GM19023 (cell line): ENCODE results near the gene SLC38A10.

Experiments
- ATAC-seq: cut with Tn5 transposase; IDR thresholded peaks from one replicate; pipeline ENCODE4 v1.9.1; 2021; ENCODE audit warnings: mild to moderate bottlenecking, moderate library complexity; ENCODE audit not compliant: unreplicated experiment

SLC38A10 gene

GRCh38 chr17:81295031-81295675 is at the start of gene SLC38A10:
Gene SLC38A10 (minus strand): TSS chr17:81295307. CDS start chr17:81294921, 386 bp downstream.
- peak; percentile 89 for ATAC-seq

DNA sequence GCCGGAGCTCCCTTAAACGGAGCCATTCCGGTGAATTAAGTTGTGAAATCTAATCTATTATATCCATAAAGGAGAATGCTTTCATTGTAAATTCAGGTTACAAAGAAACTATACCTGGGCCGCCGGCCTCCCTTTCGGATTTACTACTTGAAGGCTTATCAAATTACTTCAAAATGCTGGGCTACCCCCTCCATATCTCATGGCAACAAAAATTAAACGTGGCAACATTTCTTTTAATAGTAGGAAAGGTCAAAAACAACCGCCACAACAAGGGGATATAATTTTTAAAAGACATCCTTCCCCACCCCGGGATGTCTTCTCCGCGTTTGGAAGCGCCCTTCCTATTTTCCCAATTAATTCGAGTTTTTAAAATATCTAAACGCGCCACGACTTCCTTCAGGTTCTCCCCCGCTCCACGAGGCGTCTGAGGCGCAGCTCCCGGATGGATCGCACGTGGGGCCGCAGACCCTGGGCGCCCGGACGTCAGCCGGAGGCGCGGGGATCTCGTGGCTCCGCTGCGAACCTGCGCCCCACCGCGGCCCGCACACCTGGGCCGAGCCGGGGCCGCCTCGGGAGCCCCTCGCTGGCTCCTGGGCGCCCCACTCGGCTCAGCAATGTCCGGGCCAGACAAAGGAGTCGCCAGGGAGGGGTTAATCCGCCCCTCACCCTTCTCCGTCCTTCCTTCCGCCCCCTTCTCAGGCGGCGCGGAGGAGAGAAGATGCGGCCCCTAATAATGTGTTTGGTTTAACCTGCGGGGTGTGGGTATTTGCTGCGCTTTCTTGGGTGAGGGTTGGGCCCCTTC is 47.4 kb upstream of the SLC38A10 start:
- ATAC-seq = no peak

GRCh38 chr17:81341516-81342268 is 46.6 kb upstream of the SLC38A10 start:
- no peak for ATAC-seq

- ATAC-seq = no peak
Measured at GRCh38 chr17:81340607-81341515, 45.8 kb upstream of the SLC38A10 start.

GRCh38 chr17:81339534-81340296 is 44.6 kb upstream of the SLC38A10 start:
- ATAC-seq = no peak

- no peak for ATAC-seq
Measured at GRCh38 chr17:81339191-81339533, 44.1 kb upstream of the SLC38A10 start.

DNA sequence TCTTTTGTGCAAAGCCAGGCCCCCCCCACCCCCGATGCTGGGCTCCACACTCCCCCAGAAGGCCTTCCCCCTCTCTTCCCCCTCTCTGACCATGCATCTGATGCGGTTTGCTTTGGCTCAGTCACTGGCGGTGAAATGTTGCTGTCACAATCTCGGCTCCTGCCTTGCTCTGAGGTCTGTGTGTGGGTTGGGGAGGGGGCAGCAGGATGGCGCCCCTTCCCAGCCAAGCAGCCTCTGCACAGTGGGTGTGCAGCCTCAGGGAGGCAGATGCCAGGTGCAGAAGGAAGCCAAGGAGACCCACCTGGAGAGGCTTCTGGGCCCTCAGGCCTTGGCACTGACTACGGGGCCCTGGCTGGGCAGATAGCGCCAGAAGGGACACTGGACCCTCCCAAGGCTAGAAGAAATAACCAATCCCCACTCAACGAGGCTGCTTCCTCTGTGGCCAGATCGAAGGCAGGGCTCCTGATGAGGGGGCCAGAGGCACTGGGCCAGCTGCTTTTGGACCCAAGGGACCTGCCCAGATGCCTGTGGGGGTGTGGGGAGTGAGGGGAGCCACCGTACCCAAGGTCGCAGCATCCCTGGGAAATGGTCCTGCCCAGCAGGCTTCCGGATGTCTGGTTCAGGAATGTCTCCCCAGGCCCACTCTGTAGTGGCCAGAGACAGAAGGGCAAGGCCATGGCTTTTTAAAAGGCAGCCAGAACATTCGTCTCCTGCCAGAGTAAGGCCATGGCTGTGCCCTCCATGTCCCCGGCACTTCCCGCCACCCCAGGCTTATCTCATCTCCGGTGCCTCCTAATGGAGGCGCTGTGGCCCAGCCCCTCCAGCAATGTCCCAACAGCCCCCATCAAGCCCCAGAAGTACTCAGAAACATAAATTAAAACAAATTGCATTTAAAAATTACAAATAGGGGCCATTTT is 43.4 kb upstream of the SLC38A10 start:
- ATAC-seq = no peak

DNA sequence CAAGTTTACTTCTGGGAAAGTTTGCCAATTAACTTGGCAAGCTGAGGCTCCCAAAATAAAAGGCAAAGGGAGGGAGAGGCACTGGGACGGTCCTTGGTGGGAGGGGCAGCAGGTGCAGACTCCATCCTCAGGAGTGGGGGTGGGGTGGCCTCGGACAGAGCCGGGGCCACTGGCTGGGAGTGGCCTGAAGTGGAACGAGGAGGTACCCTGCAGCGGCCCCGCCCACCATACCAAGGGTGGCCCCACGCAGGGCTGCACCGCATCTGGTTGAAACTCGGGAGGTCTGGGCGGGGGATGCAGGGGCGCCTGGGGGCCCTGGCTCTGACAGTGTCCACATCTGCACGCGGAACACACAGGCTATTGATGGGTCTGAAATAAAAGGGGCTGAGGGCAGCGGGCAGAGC is 42.4 kb upstream of the SLC38A10 start:
- no peak for ATAC-seq

DNA sequence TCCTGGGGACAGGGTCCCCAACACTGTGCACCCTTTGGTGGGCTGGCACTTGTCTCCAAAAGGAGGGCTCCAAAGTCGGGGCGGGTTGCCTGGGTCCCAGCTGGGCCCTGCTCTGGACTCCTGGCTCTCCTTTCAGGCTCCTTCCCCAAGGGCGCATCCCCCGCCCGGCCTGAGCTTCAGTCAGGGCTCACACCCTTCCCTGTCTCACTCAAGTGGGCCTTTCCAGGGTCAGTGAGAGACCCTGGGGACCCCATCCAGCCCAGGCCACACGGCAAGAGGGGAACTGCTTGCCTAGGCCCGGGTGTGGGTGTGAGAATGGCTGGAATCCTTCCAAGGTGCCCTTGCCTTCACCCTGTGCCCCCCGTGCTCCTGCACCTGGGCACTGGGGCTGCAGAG is 41.8 kb upstream of the SLC38A10 start:
- ATAC-seq = no peak

DNA sequence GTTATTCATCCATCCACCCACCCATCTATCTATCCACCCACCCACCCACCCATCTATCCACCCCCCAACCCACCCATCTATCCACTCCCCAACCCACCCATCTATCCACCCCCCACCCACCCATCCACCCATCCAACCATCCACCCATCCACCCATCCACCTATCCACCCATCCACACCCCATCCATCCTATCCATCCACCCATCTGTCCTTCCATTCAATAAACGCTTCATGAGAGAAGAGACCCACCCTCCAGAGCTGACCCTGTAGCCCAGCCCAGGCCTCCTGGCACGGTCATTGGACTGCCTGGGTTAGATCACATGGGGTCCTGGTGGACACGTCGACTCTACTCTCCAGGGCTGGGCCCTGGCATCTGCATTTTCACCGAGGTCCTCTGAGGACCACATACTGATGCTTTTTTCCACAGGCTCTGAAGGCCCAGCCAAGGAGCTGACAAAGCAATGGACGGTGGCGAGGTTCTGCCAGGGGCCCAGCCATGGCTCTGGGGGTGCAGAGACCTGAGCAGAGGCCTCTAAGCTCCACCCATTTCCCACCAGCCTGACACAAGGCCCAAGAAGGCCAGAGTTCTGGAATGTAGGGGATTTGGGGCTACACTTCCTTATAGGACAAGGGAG is 41.3 kb upstream of the SLC38A10 start:
- no peak for ATAC-seq

DNA sequence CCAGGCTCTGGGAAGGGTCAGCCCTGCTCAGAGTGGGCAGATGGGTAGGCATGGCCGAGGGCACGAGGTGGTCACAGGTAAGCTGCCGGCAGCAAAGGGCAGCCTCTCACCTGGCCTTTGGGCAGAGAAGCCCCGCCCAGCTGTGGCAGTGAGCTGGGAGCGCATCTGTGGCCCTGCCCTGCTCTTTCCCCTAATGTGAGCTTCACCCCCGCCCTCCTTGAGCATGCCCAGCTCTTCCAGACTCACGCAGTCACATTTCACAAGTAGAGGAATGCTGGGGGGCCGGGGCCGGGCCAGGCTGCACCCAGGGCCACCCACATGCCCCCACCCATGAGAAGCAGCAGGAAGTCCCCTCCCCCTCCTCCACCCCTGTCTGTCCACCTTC is 40.7 kb upstream of the SLC38A10 start:
- no peak for ATAC-seq

GRCh38 chr17:81334987-81335772 is 40.1 kb upstream of the SLC38A10 start:
- ATAC-seq = no peak

DNA sequence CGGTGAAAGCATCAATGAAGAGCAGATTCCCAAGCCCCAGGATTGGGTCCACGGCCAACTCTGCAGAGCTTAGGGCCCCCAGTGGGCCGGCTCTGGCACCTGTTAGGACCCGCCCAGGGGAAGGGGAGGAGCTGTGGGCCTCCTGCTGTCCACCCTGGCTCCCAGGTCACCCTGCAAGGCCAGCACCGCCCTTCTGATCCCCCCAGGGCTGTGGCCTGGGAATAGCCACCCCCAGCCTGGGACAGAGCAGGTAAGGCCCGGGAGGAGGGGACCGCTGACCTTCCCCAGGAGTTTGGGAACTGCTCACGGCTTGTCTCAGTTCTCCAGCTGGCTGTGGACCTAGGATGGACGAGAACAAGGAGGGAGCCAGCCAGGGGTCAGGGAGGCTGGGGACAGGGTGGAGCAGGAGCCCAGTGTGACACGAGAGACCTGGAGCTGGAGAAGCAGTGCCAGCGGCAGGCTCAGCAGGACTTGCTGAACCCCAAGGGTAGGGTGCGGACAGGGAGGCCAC is 39.3 kb upstream of the SLC38A10 start:
- ATAC-seq = no peak

DNA sequence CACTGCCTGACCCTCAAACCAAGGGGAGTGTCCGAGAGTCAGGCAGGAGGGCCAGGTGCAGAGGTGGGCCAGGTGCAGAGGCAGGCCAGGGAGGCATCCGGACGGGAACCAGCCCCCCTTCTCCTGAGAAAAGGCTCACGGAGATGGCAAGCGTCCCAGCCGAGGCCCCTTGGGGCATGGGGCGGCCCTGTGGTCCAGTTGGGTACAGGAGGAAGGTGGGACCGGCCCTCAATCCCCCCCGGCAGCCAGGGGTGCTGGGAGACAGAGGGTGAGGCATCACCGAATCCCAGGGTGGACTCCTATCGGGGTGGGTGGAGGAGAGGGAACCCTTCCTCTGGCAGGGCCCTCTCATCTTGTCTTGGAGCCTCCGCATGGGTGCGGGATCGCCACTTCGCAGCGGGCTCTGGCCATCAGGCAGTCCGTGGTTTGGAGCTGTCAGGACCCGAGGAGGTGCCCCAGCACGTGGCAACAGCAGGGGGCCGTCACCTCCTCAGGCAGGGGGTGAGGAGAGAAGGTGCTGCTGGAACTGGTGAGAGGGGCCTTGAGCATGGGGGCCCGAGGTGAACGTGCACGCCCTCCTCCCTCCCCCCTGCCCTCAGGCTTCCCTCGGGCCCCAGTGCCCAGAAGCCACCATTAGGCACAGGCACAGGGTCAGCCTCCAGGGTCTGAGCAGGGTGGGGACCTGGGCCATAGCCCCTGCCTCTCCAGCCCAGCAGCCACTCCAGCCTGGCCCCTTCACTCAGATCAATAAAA is 38.7 kb upstream of the SLC38A10 start:
- no peak for ATAC-seq

GRCh38 chr17:81332914-81333528 is 37.9 kb upstream of the SLC38A10 start:
- no peak for ATAC-seq

- ATAC-seq = no peak
Measured at GRCh38 chr17:81332118-81332834, 37.2 kb upstream of the SLC38A10 start.
